Large intestine (tissue), 3 donors: Measurements from ENCODE around the gene GFI1B. TPM values are rescaled to one million over a fixed set of nuclear protein-coding genes. Genes with fewer than 3 reads are reported as not detected.
"Not testable (repeated sequence)": the region's sequence is repeated elsewhere in the genome, so short reads cannot be mapped to it uniquely, and the experiment has no call there.

Experiments
- DNase-seq, 2 donors: peaks; one replicate each; pipeline versions ENCODE4 v3.0.0 to v3.0.0-alpha.2; 2013
- H3K27ac ChIP-seq: one replicate; pipeline ENCODE4 v1.5.1; 2013; ENCODE audit warnings: low read length
- H3K27me3 ChIP-seq: 2 replicates; pipeline ENCODE4 v1.6.1; 2013; ENCODE audit warnings: low read length; ENCODE audit not compliant: control insufficient read depth, insufficient read depth
- H3K36me3 ChIP-seq: 2 replicates; pipeline ENCODE4 v1.6.1; 2013; ENCODE audit warnings: low read length; ENCODE audit not compliant: control insufficient read depth, insufficient read depth
- H3K4me1 ChIP-seq: one replicate; pipeline ENCODE4 v1.6.1; 2013; ENCODE audit warnings: low read length; ENCODE audit not compliant: control insufficient read depth, insufficient read depth
- H3K4me3 ChIP-seq: one replicate; pipeline ENCODE4 v1.5.1; 2013; ENCODE audit warnings: low read length
- H3K9me3 ChIP-seq: one replicate; pipeline ENCODE4 v1.6.1; 2013; ENCODE audit warnings: mild to moderate bottlenecking, low read depth, low read length, moderate library complexity; ENCODE audit not compliant: control insufficient read depth
- WGBS: methylation state at CpG from one replicate; pipeline ENCODE4 v1.1.5; 2013; ENCODE audit warnings: low lambda C conversion rate; ENCODE audit not compliant: insufficient coverage; 5-methylcytosine and 5-hydroxymethylcytosine counted together
- polyA plus RNA-seq: library from polyadenylated mRNA; unstranded; fragments of 120-200 nt; gene quantifications from one replicate; pipeline ENCODE4 v1.2.1, GENCODE V29; 2013

The GFI1B gene
- polyA plus RNA-seq, 1 donor: 6.2 TPM

- peaks cover 50% of the 10 kb centered on the region for H3K4me1 ChIP-seq
- DNase-seq: peak in 1 of 2 donors; percentile 64
- 87% methylated on average over 3 of the region's 4 CpGs for WGBS
- not testable (repeated sequence) for H3K4me3 ChIP-seq, H3K27me3 ChIP-seq, H3K36me3 ChIP-seq, H3K27ac ChIP-seq, H3K9me3 ChIP-seq
These were observed 11.6 kb downstream of the GFI1B start for GRCh38 chr9:132989998-132990557.

- Histone ChIP-seq H3K4me1 (peaks cover 46% of the 10 kb centered on the region), H3K4me3 (no peak overlapping the region), H3K9me3 (peaks cover 3% of the 10 kb centered on the region), H3K27me3 (no peaks in the 10 kb centered on the region), H3K36me3 (no peaks in the 10 kb centered on the region), H3K27ac (no peak overlapping the region)
- no peak for DNase-seq
- WGBS: no CpG with 5 or more reads among the region's 14 CpGs
These were observed 12.3 kb downstream of the GFI1B start for GRCh38 chr9:132990781-132991180.

- DNase-seq: no peak
- Histone ChIP-seq H3K36me3 (no peaks in the 10 kb centered on the region), H3K9me3 (peaks cover 3% of the 10 kb centered on the region), H3K27ac (no peak overlapping the region), H3K4me1 (peaks cover 37% of the 10 kb centered on the region), H3K4me3 (no peak overlapping the region), H3K27me3 (no peaks in the 10 kb centered on the region)
- WGBS: no CpG with 5 or more reads among the region's 16 CpGs
These were observed 13.1 kb downstream of the GFI1B start for GRCh38 chr9:132991351-132992300.

- Histone ChIP-seq H3K36me3 (no peaks in the 10 kb centered on the region), H3K27me3 (no peaks in the 10 kb centered on the region), H3K4me3 (no peak overlapping the region), H3K9me3 (peaks cover 3% of the 10 kb centered on the region), H3K27ac (no peak overlapping the region), H3K4me1 (peaks cover 18% of the 10 kb centered on the region)
- no CpG with 5 or more reads among the region's 14 CpGs for WGBS
- no peak for DNase-seq
These were observed 15.0 kb downstream of the GFI1B start for GRCh38 chr9:132993511-132993939.

- H3K4me3 ChIP-seq: no peak overlapping the region
- H3K4me1 ChIP-seq: peaks cover 15% of the 10 kb centered on the region
- DNase-seq: peak; percentile 42 to 79
- no peaks in the 10 kb centered on the region for H3K27me3 ChIP-seq
- H3K27ac ChIP-seq: no peak overlapping the region
- peaks cover 1% of the 10 kb centered on the region for H3K9me3 ChIP-seq
- no peaks in the 10 kb centered on the region for H3K36me3 ChIP-seq
- no CpG with 5 or more reads among the region's 13 CpGs for WGBS
These were observed 16.1 kb downstream of the GFI1B start for GRCh38 chr9:132994410-132995120.

GRCh38 chr9:132995121-132995420 lies 16.6 kb downstream of the GFI1B start:
- Histone ChIP-seq H3K27me3 (no peaks in the 10 kb centered on the region), H3K27ac (no peak overlapping the region), H3K9me3 (no peaks in the 10 kb centered on the region), H3K36me3 (no peaks in the 10 kb centered on the region), H3K4me3 (no peak overlapping the region), H3K4me1 (peaks cover 15% of the 10 kb centered on the region)
- no CpG with 5 or more reads among the region's 6 CpGs for WGBS
- no peak for DNase-seq

GRCh38 chr9:132995879-132996278 lies 17.4 kb downstream of the GFI1B start:
- no peaks in the 10 kb centered on the region for H3K27me3 ChIP-seq
- no CpG with 5 or more reads among the region's 8 CpGs for WGBS

GRCh38 chr9:132996526-132996925 lies 18.0 kb downstream of the GFI1B start:
- no peak for DNase-seq
- Histone ChIP-seq H3K36me3 (no peaks in the 10 kb centered on the region), H3K4me3 (no peak overlapping the region), H3K27ac (no peak overlapping the region), H3K27me3 (no peaks in the 10 kb centered on the region), H3K4me1 (peaks cover 15% of the 10 kb centered on the region), H3K9me3 (no peaks in the 10 kb centered on the region)
- WGBS: no CpG with 5 or more reads among the region's 13 CpGs

More at GRCh38 chr9:132995879-132996278, 17.4 kb downstream of the GFI1B start:
- no peaks in the 10 kb centered on the region for H3K9me3 ChIP-seq
- DNase-seq: no peak
- H3K4me1 ChIP-seq: peaks cover 15% of the 10 kb centered on the region
- no peaks in the 10 kb centered on the region for H3K36me3 ChIP-seq
- H3K27ac ChIP-seq: no peak overlapping the region
- H3K4me3 ChIP-seq: no peak overlapping the region

- no peak overlapping the region for H3K4me3 ChIP-seq
- no peaks in the 10 kb centered on the region for H3K27me3 ChIP-seq
- peaks cover 15% of the 10 kb centered on the region for H3K4me1 ChIP-seq
- H3K36me3 ChIP-seq: no peaks in the 10 kb centered on the region
- H3K9me3 ChIP-seq: no peaks in the 10 kb centered on the region
- no CpG with 5 or more reads among the region's 4 CpGs for WGBS
- peak in 1 of 2 donors; percentile 33 for DNase-seq
- no peak overlapping the region for H3K27ac ChIP-seq
These were observed 19.1 kb downstream of the GFI1B start for GRCh38 chr9:132997591-132997990.

- H3K9me3 ChIP-seq, H3K27me3 ChIP-seq, H3K27ac ChIP-seq, DNase-seq, H3K4me3 ChIP-seq, H3K36me3 ChIP-seq: not testable (repeated sequence)
- H3K4me1 ChIP-seq: peaks cover 15% of the 10 kb centered on the region
- no CpG with 5 or more reads among the region's 4 CpGs for WGBS
These were observed 19.7 kb downstream of the GFI1B start for GRCh38 chr9:132998221-132998620.
